HCT116 (cell line): ENCODE measurements around the gene GALNT14.

Experiments
- ATF3 ChIP-seq: IDR thresholded peaks from 2 replicates; pipeline ENCODE4 v1.6.1; 2012
- CTCF ChIP-seq, 3 experiments: fragments of 200-600 bp in 1 of 3; sonication (generic) in 1 of 3; IDR thresholded peaks in 2 of 3; conservative IDR thresholded peaks in 1 of 3; 2 replicates each; pipeline ENCODE4 v1.5.1; 2012 to 2017; ENCODE audit warnings: low read depth in 2 of 3, low read length in 2 of 3, antibody characterized with exemption in 1 of 3, borderline replicate concordance in 1 of 3, control low read depth in 1 of 3, mild to moderate bottlenecking in 1 of 3, mixed read lengths in 1 of 3, mixed run types in 1 of 3, moderate library complexity in 1 of 3; ENCODE audit not compliant: insufficient read depth in 1 of 3
- EZH2 ChIP-seq: fragments of 200-600 bp; sonication (generic); IDR thresholded peaks from 2 replicates; pipeline ENCODE4 v1.6.1; 2017; ENCODE audit warnings: antibody characterized with exemption, mixed run types
- EZH2phosphoT487 ChIP-seq: fragments of 200-600 bp; IDR thresholded peaks from 2 replicates; pipeline ENCODE4 v1.6.1; 2018; ENCODE audit warnings: antibody characterized with exemption, borderline replicate concordance
- POLR2A ChIP-seq: IDR thresholded peaks from 2 replicates; pipeline ENCODE4 v1.7.0; 2011; ENCODE audit warnings: borderline replicate concordance; ENCODE audit not compliant: insufficient read depth, insufficient read length; ENCODE audit errors: extremely low read depth
- RAD21 ChIP-seq: IDR thresholded peaks from 2 replicates; pipeline ENCODE4 v1.6.1; 2012; ENCODE audit warnings: low read depth, mild to moderate bottlenecking
- SIN3A ChIP-seq: IDR thresholded peaks from 2 replicates; pipeline ENCODE4 v1.6.1; 2012; ENCODE audit warnings: low read depth
- ZFX ChIP-seq: fragments of 450-650 bp; IDR thresholded peaks from 2 replicates; pipeline ENCODE4 v1.6.1; 2017

GRCh38 chr2:30927465-30928075 is 210.7 kb downstream of the GALNT14 start:
- TF ChIP-seq EZH2phosphoT487, result no peak
- no peak for TF ChIP-seq EZH2
- no peak for TF ChIP-seq RAD21
- TF ChIP-seq SIN3A, result no peak
- TF ChIP-seq CTCF (IDR thresholded peaks at IDR 0.05 in 2 of 3, conservative IDR thresholded peaks at IDR 0.05 in 1 of 3; ENCODE audit: borderline replicate concordance in 1 of 3, insufficient read depth in 1 of 3, low read depth in 2 of 3, low read length in 2 of 3), result no peak
- TF ChIP-seq ATF3, result no peak
- no peak for TF ChIP-seq POLR2A
- TF ChIP-seq ZFX, result no peak
